ENCODE data around the gene CTNND2.

CTNND2 gene

GRCh38 chr5:10988622-10989021 lies 915.6 kb downstream of the CTNND2 start:
- no peaks in the 10 kb centered on the region for H3K9me3 Mint-ChIP-seq
- no peaks in the 10 kb centered on the region for H3K36me3 Mint-ChIP-seq (ENCODE audit: low read depth)
- H3K27ac Mint-ChIP-seq, result no peak overlapping the region
- no peak overlapping the region for H3K4me3 Mint-ChIP-seq
- DNase-seq, result no peak
- peaks cover 10% of the 10 kb centered on the region for H3K4me1 Mint-ChIP-seq (ENCODE audit: low read depth)
- H3K27me3 Mint-ChIP-seq, result peaks cover 36% of the 10 kb centered on the region

GRCh38 chr5:10987925-10988504 lies 916.2 kb downstream of the CTNND2 start:
- no peak overlapping the region for H3K27ac Mint-ChIP-seq
- no peaks in the 10 kb centered on the region for H3K9me3 Mint-ChIP-seq
- peak overlapping the region; percentile 50 for H3K4me3 Mint-ChIP-seq
- no peaks in the 10 kb centered on the region for H3K36me3 Mint-ChIP-seq (ENCODE audit: low read depth)
- peak; percentile 76 for DNase-seq
- peaks cover 36% of the 10 kb centered on the region for H3K27me3 Mint-ChIP-seq
- peaks cover 10% of the 10 kb centered on the region for H3K4me1 Mint-ChIP-seq (ENCODE audit: low read depth)

GRCh38 chr5:10987276-10987924 lies 916.8 kb downstream of the CTNND2 start:
- Mint-ChIP-seq H3K27me3 (peaks cover 35% of the 10 kb centered on the region), H3K4me1 (ENCODE audit: low read depth) (peaks cover 10% of the 10 kb centered on the region), H3K27ac (no peak overlapping the region), H3K9me3 (no peaks in the 10 kb centered on the region), H3K4me3 (no peak overlapping the region), H3K36me3 (ENCODE audit: low read depth) (no peaks in the 10 kb centered on the region)
- DNase-seq, result no peak

DNA sequence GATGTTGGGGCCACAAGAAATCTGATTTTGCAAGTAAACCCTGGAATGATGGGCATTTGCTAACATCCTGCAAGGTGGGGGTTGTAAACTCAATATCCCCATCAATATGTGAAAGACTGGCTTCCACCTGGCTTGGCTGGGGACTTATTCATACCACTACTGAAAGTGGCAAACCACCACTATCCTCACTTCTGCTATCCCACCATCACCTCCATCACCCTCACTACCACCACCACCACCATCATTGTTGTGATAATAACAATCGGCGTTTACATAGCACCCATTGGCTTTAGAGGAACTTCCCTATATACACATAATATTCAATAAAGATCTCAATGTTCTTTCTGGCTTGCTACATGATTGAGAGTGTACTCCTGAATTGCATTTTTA lies 918.5 kb downstream of the CTNND2 start:
- no peak overlapping the region for H3K4me3 Mint-ChIP-seq
- peaks cover 31% of the 10 kb centered on the region for H3K27me3 Mint-ChIP-seq
- H3K27ac Mint-ChIP-seq, result no peak overlapping the region
- no peak for DNase-seq
- H3K4me1 Mint-ChIP-seq (ENCODE audit: low read depth), result peaks cover 10% of the 10 kb centered on the region
- H3K36me3 Mint-ChIP-seq (ENCODE audit: low read depth), result no peaks in the 10 kb centered on the region
- H3K9me3 Mint-ChIP-seq, result no peaks in the 10 kb centered on the region

GRCh38 chr5:10985091-10985720 lies 919.0 kb downstream of the CTNND2 start:
- H3K4me3 Mint-ChIP-seq, result no peak overlapping the region
- H3K27ac Mint-ChIP-seq, result no peak overlapping the region
- H3K9me3 Mint-ChIP-seq, result no peaks in the 10 kb centered on the region
- H3K36me3 Mint-ChIP-seq (ENCODE audit: low read depth), result no peaks in the 10 kb centered on the region
- peaks cover 10% of the 10 kb centered on the region for H3K4me1 Mint-ChIP-seq (ENCODE audit: low read depth)
- H3K27me3 Mint-ChIP-seq, result peaks cover 31% of the 10 kb centered on the region
- DNase-seq, result no peak

- Mint-ChIP-seq H3K27ac (no peak overlapping the region), H3K4me3 (no peak overlapping the region), H3K4me1 (ENCODE audit: low read depth) (peaks cover 10% of the 10 kb centered on the region), H3K27me3 (peaks cover 26% of the 10 kb centered on the region), H3K36me3 (ENCODE audit: low read depth) (no peaks in the 10 kb centered on the region), H3K9me3 (no peaks in the 10 kb centered on the region)
- DNase-seq, result no peak
Observed at GRCh38 chr5:10984021-10984715, 920.1 kb downstream of the CTNND2 start.

DNA sequence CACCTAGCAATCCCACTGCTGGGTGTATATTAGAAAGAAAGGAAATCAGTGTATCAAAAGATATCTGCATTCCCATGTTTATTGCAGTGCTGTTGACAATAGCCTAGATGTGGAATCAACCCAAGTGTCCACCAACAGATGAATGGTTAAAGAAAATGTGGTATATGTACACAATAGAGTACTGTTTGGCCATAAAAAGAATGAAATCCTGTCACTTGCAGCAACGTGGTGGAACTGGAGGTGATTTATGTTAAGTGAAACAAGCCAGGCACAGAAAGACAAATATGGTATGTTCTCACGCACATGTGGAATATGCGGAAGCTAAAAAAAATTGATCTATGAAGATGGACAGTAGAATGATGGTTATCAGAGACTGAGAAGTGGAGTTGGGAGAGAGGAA lies 921.6 kb downstream of the CTNND2 start:
- Mint-ChIP-seq H3K4me3 (no peak overlapping the region), H3K9me3 (no peaks in the 10 kb centered on the region), H3K27me3 (peaks cover 17% of the 10 kb centered on the region), H3K4me1 (ENCODE audit: low read depth) (peaks cover under 1% of the 10 kb centered on the region), H3K27ac (no peak overlapping the region), H3K36me3 (ENCODE audit: low read depth) (no peaks in the 10 kb centered on the region)
- DNase-seq, result no peak

- H3K4me1 Mint-ChIP-seq (ENCODE audit: low read depth), result no peaks in the 10 kb centered on the region
- no peak overlapping the region for H3K4me3 Mint-ChIP-seq
- H3K9me3 Mint-ChIP-seq, result no peaks in the 10 kb centered on the region
- no peaks in the 10 kb centered on the region for H3K36me3 Mint-ChIP-seq (ENCODE audit: low read depth)
- DNase-seq, result no peak
- peaks cover 11% of the 10 kb centered on the region for H3K27me3 Mint-ChIP-seq
- no peak overlapping the region for H3K27ac Mint-ChIP-seq
Observed at GRCh38 chr5:10981932-10982331, 922.3 kb downstream of the CTNND2 start.

DNA sequence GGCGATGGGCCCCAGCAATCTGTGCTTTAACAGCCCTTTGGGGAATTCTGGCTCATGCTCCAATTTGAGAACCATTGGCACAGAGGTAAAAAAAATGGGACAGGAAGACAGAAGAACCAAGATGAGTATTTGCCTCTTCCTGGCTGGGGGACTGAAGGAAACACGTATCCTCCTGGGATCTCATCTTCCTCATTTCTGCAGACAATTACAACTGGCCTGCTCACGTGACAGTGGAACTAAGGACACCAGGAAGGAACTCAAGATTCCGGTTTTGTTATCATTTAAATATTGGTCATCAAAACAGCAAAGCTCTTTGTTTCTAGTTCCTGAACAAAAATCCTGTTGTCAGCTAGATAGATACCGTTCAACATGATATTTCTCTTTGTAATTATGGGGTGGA lies 927.2 kb downstream of the CTNND2 start:
- Mint-ChIP-seq H3K4me1 (ENCODE audit: low read depth) (no peaks in the 10 kb centered on the region), H3K9me3 (no peaks in the 10 kb centered on the region), H3K4me3 (no peak overlapping the region), H3K27ac (no peak overlapping the region), H3K36me3 (ENCODE audit: low read depth) (no peaks in the 10 kb centered on the region), H3K27me3 (no peaks in the 10 kb centered on the region)
- DNase-seq, result no peak

DNA sequence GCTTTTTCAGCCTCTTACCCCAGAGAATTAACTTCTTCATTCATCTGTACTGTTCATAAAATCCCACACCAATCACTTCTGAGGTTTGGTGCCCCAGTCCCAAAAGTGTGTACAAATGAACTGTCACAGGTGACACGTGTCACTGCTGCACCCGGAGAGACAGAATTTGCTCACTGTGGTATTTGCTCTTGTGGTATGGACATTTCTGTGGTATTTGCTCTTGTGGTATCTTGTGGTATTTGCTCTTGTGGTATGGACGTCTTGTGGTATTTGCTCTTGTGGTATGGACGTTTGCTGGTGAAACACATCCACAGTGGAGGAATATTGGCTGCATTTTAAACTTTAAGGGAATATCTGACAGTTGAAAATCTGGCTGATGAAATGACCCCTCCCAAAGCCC lies 928.3 kb downstream of the CTNND2 start:
- H3K9me3 Mint-ChIP-seq, result no peaks in the 10 kb centered on the region
- no peak overlapping the region for H3K27ac Mint-ChIP-seq
- DNase-seq, result no peak
- no peaks in the 10 kb centered on the region for H3K27me3 Mint-ChIP-seq
- H3K36me3 Mint-ChIP-seq (ENCODE audit: low read depth), result no peaks in the 10 kb centered on the region
- H3K4me1 Mint-ChIP-seq (ENCODE audit: low read depth), result no peaks in the 10 kb centered on the region
- no peak overlapping the region for H3K4me3 Mint-ChIP-seq

DNA sequence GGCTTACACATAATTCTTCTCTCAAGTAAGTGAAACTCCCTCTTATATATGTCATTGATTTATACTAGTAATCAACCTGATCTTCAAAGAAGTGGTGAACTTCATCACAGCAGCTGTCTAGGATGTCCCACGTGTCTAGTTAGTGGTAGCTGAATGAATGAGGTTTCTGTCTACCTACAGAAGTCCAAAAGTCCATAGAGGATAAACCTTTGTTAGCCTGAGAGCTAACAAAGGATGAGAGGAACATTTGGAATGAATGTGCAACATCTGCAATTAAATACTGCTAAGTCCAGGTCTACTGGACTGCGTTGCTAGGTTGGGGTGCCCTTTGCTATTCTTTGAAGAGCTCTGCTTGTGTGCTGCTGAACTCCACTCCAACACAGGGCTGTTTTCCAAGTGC lies 929.4 kb downstream of the CTNND2 start:
- no peak for DNase-seq
- Mint-ChIP-seq H3K9me3 (no peaks in the 10 kb centered on the region), H3K4me3 (no peak overlapping the region), H3K27me3 (no peaks in the 10 kb centered on the region), H3K4me1 (ENCODE audit: low read depth) (no peaks in the 10 kb centered on the region), H3K36me3 (ENCODE audit: low read depth) (no peaks in the 10 kb centered on the region), H3K27ac (no peak overlapping the region)

- no peaks in the 10 kb centered on the region for H3K9me3 Mint-ChIP-seq
- H3K36me3 Mint-ChIP-seq (ENCODE audit: low read depth), result no peaks in the 10 kb centered on the region
- DNase-seq, result no peak
- no peak overlapping the region for H3K27ac Mint-ChIP-seq
- H3K4me3 Mint-ChIP-seq, result no peak overlapping the region
- no peaks in the 10 kb centered on the region for H3K4me1 Mint-ChIP-seq (ENCODE audit: low read depth)
- H3K27me3 Mint-ChIP-seq, result no peaks in the 10 kb centered on the region
Observed at GRCh38 chr5:10973316-10973715, 930.9 kb downstream of the CTNND2 start.

DNA sequence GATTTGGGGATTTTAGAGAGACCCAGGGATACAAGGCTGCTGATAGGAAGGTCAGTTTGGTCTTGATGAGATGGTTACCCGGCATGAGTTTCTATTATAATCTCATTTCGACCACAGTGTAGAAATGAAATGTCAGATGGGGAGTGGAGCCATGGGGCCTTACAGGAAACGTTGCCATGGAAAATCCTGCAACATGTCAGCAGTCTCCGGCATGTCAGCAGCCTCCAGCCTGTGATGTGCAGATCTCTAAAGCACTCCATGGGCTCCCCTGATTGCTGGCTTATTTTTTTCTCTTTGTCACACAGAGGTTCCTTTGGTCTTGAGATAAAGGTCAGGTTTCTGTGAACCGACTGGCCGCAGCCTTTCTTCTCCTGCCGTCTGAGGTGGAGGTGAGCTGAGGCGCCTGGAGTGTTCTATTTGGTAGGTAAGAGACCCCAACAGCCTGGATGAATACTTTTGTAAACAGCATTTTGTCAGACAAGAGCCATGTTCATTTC lies 934.5 kb downstream of the CTNND2 start:
- Mint-ChIP-seq H3K36me3 (ENCODE audit: low read depth) (no peaks in the 10 kb centered on the region), H3K27ac (no peak overlapping the region), H3K9me3 (no peaks in the 10 kb centered on the region), H3K27me3 (no peaks in the 10 kb centered on the region), H3K4me3 (no peak overlapping the region), H3K4me1 (ENCODE audit: low read depth) (no peaks in the 10 kb centered on the region)
- DNase-seq, result no peak

DNA sequence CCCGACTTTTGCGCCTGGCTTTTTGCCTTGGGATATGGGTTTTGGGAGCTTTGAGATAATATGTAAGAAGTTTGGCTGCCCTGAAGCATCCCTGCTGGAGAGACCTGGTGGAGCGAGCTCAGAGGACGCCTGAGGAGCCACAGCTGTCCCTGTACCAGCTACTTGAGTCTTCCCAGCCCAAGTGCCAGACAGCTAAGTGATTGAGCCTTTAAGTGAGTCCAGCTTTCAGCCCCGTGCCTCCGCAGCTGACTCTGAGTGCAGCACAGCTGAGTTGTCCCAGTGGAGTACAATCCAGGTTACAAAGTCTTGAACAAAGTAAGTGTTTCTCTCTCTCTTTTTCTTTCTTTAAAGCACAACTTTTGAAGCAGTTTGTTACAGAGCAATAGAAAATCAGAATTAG lies 939.4 kb downstream of the CTNND2 start:
- Mint-ChIP-seq H3K27me3 (no peaks in the 10 kb centered on the region), H3K9me3 (peaks cover 2% of the 10 kb centered on the region)

DNA sequence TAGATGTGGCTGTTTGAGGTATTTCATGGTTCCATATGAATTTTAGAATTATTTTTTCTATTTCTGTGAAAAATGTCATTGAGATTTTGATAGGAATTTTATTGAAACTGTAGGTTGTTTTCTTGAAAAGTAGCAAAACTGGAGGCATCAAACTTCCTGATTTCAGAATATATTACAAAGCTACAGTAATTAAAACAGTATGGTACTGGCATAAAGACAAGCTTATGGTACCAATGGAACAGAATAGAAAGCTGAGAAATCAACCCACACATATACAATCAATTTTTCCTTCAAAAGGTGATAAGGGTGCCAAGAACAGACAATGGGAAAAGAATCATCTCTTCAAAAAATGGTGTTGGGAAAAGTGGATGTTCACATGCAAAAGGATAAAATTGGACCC lies 945.5 kb downstream of the CTNND2 start:
- Mint-ChIP-seq H3K27ac (no peak overlapping the region), H3K4me3 (no peak overlapping the region), H3K4me1 (ENCODE audit: low read depth) (peaks cover 9% of the 10 kb centered on the region), H3K36me3 (ENCODE audit: low read depth) (no peaks in the 10 kb centered on the region), H3K9me3 (peaks cover 11% of the 10 kb centered on the region), H3K27me3 (no peaks in the 10 kb centered on the region)
- no peak for DNase-seq

More for the DNA sequence above, 939.4 kb downstream of the CTNND2 start:
- DNase-seq, result no peak
- no peak overlapping the region for H3K27ac Mint-ChIP-seq
- H3K36me3 Mint-ChIP-seq (ENCODE audit: low read depth), result no peaks in the 10 kb centered on the region
- no peak overlapping the region for H3K4me3 Mint-ChIP-seq
- H3K4me1 Mint-ChIP-seq (ENCODE audit: low read depth), result peaks cover 9% of the 10 kb centered on the region
